Osteocyte (in vitro differentiated cells): ENCODE measurements around the gene IFT88. TPM values are rescaled to one million over a fixed set of nuclear protein-coding genes. Genes with fewer than 3 reads are reported as not detected.

Experiments
- DNase-seq: peaks from one replicate; pipeline ENCODE4 v3.0.0; 2021; ENCODE audit warnings: mixed read lengths; ENCODE audit not compliant: unreplicated experiment; ENCODE audit errors: extremely low spot score
- H3K27ac Mint-ChIP-seq: one replicate; pipeline ENCODE4 v1.8.0; 2021; ENCODE audit warnings: mild to moderate bottlenecking, mixed read lengths; ENCODE audit not compliant: unreplicated experiment
- H3K27me3 Mint-ChIP-seq: one replicate; pipeline ENCODE4 v1.8.0; 2021; ENCODE audit warnings: mixed read lengths; ENCODE audit not compliant: unreplicated experiment
- H3K36me3 Mint-ChIP-seq: one replicate; pipeline ENCODE4 v1.8.0; 2021; ENCODE audit warnings: mixed read lengths; ENCODE audit not compliant: unreplicated experiment
- H3K4me1 Mint-ChIP-seq: one replicate; pipeline ENCODE4 v1.8.0; 2021; ENCODE audit warnings: mixed read lengths; ENCODE audit not compliant: unreplicated experiment
- H3K4me3 Mint-ChIP-seq: one replicate; pipeline ENCODE4 v1.8.0; 2021; ENCODE audit warnings: mild to moderate bottlenecking, moderate library complexity, mixed read lengths; ENCODE audit not compliant: unreplicated experiment
- H3K9me3 Mint-ChIP-seq: one replicate; pipeline ENCODE4 v1.8.0; 2021; ENCODE audit warnings: mixed read lengths; ENCODE audit not compliant: unreplicated experiment
- total RNA-seq: library from RNA; stranded (reverse); gene quantifications from 2 replicates; pipeline ENCODE4 v1.2.1, GENCODE V29; 2021
- TF ChIP-seq, protein P1 (sequence below): fragments of 200-600 bp; sonication (generic); IDR thresholded peaks from 2 replicates; pipeline ENCODE4 v1.5.0; 2021; ENCODE audit warnings: antibody characterized with exemption, mild to moderate bottlenecking, moderate library complexity

IFT88 gene
- total RNA-seq, 1 donor from 2014 or later: 13.7 TPM

DNA sequence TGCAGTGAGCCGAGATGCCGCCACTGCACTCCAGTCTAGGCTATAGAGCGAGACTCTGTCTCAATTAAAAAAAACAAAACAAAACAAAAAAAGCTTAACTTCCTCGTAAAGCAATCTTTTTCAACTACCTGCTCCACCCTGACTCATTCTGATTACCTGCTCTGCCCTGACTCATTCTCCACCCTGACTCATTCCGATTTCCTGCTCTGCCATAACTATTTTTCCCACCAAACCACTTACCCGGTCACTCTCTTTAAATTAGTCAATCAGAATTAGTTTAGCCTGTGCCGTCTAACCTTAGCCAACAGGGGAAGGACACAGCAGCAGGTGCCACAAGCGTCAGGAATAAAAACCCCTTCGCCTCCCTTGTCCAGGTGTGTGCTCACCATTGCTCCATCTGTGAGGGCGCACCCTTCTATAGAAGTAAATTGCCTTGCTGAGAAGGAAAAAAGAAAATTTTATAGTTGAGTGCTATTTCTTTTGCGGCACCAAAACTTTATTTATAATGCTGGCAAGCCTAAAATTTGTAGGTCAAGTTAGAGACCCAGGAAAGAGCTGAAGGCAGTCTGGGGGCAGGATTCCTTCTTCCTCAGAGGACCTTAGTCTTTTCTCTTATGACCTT is 1.7 kb upstream of the IFT88 start:
- Mint-ChIP-seq H3K27me3 (no peaks in the 10 kb centered on the region), H3K9me3 (no peaks in the 10 kb centered on the region), H3K4me3 (peak overlapping the region; percentile 18), H3K36me3 (no peaks in the 10 kb centered on the region), H3K27ac (no peak overlapping the region), H3K4me1 (peaks cover 15% of the 10 kb centered on the region)
- DNase-seq: no peak
- TF ChIP-seq, protein P1, sequence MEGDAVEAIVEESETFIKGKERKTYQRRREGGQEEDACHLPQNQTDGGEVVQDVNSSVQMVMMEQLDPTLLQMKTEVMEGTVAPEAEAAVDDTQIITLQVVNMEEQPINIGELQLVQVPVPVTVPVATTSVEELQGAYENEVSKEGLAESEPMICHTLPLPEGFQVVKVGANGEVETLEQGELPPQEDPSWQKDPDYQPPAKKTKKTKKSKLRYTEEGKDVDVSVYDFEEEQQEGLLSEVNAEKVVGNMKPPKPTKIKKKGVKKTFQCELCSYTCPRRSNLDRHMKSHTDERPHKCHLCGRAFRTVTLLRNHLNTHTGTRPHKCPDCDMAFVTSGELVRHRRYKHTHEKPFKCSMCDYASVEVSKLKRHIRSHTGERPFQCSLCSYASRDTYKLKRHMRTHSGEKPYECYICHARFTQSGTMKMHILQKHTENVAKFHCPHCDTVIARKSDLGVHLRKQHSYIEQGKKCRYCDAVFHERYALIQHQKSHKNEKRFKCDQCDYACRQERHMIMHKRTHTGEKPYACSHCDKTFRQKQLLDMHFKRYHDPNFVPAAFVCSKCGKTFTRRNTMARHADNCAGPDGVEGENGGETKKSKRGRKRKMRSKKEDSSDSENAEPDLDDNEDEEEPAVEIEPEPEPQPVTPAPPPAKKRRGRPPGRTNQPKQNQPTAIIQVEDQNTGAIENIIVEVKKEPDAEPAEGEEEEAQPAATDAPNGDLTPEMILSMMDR: no peak

DNA sequence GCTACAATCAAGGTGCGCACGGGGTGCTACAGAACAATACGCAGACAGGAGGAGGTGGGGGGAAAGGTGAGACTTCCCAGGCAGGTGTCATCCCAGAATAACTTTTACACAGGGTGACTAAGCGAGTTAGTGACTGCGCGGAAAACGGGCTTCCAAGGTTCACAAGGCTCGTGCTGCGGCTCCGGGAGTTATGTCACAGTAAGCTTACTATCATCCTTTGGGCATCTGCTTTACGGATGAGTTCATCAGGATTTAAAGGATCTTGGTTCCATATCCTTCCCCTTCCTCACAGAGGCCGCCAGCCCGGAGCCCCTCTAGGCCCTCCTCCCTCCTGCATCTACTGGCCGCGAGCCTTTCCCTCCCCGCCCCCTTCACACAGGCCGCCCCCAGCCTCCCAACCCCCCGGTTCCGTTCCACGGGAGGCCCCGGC is 474 bp upstream of the IFT88 start:
- H3K4me3 Mint-ChIP-seq: peak overlapping the region; percentile 91
- peaks cover 15% of the 10 kb centered on the region for H3K4me1 Mint-ChIP-seq

DNA sequence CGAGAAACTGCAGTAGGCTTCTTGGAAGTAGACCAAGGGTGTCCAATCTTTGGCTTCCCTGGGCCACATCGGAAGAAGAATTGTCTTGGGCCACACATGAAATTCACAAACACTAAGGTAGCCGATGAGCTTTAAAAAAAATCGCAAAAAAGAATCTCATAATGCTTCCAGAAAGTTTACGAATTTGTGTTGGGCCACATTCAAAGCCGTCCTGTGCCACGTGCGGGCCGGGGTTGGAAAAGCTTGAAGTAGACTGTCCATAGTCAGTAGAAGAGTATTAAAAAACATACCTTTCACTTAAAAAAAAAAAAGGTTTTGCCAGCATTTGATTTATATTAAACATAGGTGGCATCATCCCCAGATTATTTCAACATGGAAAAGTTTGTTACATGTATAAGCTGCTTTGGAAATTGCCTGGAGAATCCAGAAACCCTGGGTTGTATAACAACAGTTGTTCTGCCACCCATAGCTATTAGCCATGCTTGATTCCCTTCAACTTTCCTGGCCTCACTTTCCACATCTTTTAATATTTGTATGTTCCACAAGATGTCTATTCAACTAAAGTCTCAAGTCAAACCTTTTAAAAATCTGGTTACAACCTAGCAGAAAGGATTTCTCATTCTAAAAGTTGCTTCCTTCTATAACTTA is 1.0 kb downstream of the IFT88 start:
- peaks cover 2% of the 10 kb centered on the region for H3K36me3 Mint-ChIP-seq
- no peaks in the 10 kb centered on the region for H3K27me3 Mint-ChIP-seq
- H3K4me1 Mint-ChIP-seq: peaks cover 15% of the 10 kb centered on the region
- H3K4me3 Mint-ChIP-seq: peak overlapping the region; percentile 91
- H3K27ac Mint-ChIP-seq: peak overlapping the region; percentile 98
- H3K9me3 Mint-ChIP-seq: no peaks in the 10 kb centered on the region
- DNase-seq: no peak
- TF ChIP-seq, protein P1: no peak

More for the DNA sequence above, 474 bp upstream of the IFT88 start:
- TF ChIP-seq, protein P1: no peak
- Mint-ChIP-seq H3K27me3 (no peaks in the 10 kb centered on the region), H3K27ac (peak overlapping the region; percentile 98), H3K9me3 (no peaks in the 10 kb centered on the region), H3K36me3 (no peaks in the 10 kb centered on the region)
- no peak for DNase-seq

DNA sequence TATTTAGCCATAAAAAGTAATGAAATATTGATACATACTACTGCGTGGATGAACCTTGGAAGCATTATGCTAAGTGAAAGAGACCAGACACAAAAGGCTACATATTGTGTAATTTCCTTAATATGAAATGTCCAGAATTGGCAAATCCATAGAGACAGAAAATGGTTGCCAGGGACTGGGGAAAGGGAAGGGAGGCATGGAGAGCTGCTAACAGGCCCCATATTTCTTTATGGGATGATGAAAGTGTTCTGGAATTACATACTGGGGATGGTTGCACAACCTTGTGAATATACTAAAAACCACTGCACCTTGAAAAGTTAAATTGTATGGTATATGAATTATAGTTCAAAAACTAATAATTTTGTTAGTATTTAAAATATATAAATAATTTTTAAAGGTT is 3.6 kb downstream of the IFT88 start:
- H3K4me1 Mint-ChIP-seq: peaks cover 15% of the 10 kb centered on the region
- no peak overlapping the region for H3K4me3 Mint-ChIP-seq
- TF ChIP-seq, protein P1: no peak
- no peaks in the 10 kb centered on the region for H3K27me3 Mint-ChIP-seq
- peaks cover 2% of the 10 kb centered on the region for H3K9me3 Mint-ChIP-seq
- H3K36me3 Mint-ChIP-seq: peaks cover 12% of the 10 kb centered on the region
- H3K27ac Mint-ChIP-seq: no peak overlapping the region
- no peak for DNase-seq

DNA sequence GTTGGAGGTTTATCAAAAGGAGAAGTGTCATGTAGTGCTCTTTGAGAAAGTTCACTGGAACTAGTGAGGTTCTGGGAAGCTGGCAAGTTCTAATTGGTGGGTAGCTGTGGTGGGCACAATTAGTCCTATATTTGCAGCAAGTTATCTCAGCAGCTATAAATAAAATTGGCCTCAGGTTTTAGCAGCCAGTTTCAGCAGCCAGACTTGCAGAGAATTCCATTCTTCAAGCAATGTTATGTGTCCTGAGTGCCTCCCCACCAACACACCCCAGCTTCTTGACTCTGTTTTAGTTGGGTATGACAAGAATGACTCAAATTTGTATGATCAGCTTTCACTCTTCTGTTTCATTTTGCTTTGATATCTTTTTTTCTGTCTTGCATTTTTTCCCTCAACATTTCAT is 4.7 kb downstream of the IFT88 start:
- Mint-ChIP-seq H3K27me3 (no peaks in the 10 kb centered on the region), H3K9me3 (peaks cover 11% of the 10 kb centered on the region), H3K36me3 (peaks cover 24% of the 10 kb centered on the region), H3K27ac (no peak overlapping the region), H3K4me1 (peaks cover 10% of the 10 kb centered on the region), H3K4me3 (no peak overlapping the region)
- DNase-seq: no peak
- TF ChIP-seq, protein P1: no peak
